K562 treated with DMSO at 1 percent for 4 hours (cell line): ENCODE measurements around the gene CFAP92. TPM values are rescaled to one million over a fixed set of nuclear protein-coding genes. Genes with fewer than 3 reads are reported as not detected.

Experiments used
- total RNA-seq: library from RNA; unstranded; fragments of 300-600 nt; gene quantifications from 2 replicates; pipeline ENCODE4 v1.2.3, GENCODE V29; 2022; ENCODE audit not compliant: insufficient read depth

The CFAP92 gene
- not detected in 2 replicates for total RNA-seq

DNA sequence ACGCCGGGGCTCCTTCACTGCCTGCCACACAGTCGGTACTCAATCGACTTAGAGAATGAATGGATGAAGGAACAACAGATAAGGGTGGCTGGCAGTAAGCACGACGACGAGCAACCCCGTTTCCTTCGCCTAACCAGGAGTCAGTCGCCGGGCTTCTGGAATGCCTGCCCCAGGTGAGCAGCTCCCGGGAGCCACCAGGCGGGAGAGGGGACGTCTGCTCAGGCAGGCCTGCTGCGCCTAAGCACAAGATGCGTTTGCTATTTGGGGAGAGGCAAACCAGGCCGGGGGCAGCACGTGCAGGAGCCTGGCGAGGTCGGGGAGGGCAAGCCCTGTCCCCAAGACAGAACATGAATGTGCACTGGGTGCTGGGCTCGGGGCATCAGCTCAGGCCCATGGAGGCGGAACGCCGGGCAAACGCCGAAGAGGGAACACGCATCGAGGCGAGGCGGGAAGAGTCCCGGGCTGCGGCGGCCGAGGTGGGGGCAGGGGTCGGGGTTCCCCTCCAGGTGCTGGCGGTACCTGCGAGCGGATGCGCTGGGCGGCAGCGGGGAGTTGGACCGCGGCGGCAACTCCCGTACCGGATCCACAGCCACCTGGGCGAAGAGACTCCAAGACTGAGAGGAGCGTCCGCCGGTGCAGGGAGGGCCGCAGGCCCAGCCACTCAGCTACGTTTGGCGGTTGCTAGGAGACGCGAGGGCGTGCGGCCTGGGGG, at the start of gene CFAP92:
CFAP92 (minus strand) TSS at position 616 of the 712 bp plus-strand sequence. CDS start 772 bp downstream, outside the sequence.

GRCh38 chr3:129001101-129001805, 7.4 kb upstream of the CFAP92 start, which contains the start of gene EFCC1:
Gene EFCC1, plus strand, starts transcription at chr3:129001304. Its CDS starts 325 bp downstream, at chr3:129001629.

DNA sequence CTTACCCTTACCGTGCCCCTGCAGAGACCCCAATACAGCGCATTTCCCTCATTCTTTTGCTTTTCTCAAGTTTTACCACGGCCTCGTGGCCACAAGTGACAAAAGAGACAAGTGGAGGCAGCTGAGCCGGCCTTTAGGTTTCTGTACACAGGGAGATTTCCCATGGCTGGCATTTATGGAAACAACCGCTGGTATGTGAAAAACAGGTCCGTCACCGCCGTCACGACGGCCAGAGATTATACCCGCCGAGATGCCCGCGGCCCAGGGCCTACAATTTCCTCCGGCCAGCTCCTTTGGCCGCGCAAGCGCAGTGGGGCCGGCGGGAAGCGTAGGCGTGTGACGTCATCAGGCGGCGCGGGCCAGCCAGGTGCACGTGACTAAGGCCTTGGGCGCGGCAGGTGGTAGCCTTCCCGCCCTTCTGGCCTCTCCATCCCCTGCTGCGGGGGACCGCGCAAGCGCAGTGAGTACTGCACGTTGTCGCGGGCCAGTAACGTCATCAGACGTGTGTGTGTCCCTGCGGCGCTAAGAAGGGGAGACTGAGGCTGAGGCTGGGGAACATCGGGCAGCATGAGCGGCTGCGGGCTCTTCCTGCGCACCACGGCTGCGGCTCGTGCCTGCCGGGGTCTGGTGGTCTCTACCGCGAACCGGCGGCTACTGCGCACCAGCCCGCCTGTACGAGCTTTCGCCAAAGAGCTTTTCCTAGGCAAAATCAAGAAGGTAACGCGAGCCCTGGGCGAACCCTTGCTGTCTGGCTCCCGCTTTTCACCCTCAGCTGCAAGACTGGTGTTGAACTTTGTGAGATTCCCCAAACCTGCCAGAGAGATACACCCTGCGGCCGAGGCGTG, 114.5 kb downstream of the CFAP92 start, which contains the start of gene ACAD9:
ACAD9 (plus strand) TSS at position 496 of the 845 bp plus-strand sequence; CDS start at position 568, 72 bp downstream.

Other genes starting within 250 kb of the CFAP92 start
- gene ACAD9, start 114.5 kb downstream of the CFAP92 start, total RNA-seq = 13.5 and 15.9 TPM in 2 replicates
- not detected in 2 replicates for gene EFCC1, start 7.2 kb upstream of the CFAP92 start, total RNA-seq
- not detected in 2 replicates for gene GP9, start 66.7 kb upstream of the CFAP92 start, total RNA-seq
- gene RAB43, start 127.7 kb upstream of the CFAP92 start, total RNA-seq = 12.8 and 13.4 TPM in 2 replicates
- gene ISY1, start 167.0 kb upstream of the CFAP92 start, total RNA-seq = 23.0 and 27.7 TPM in 2 replicates
- 279 and 299 TPM in 2 replicates for gene CNBP, start 189.8 kb upstream of the CFAP92 start, total RNA-seq